ENCODE data around the gene SDK1.

- TF ChIP-seq POLR2A (IDR thresholded peaks at IDR 0.05) = no peak
- no peak for TF ChIP-seq CTCF (IDR thresholded peaks at IDR 0.05)
These were observed 973.2 kb downstream of the SDK1 start for GRCh38 chr7:4274286-4274685.
